CD4-positive, alpha-beta T cell (primary cell): ENCODE measurements around the gene COX4I1. TPM values are rescaled to one million over a fixed set of nuclear protein-coding genes. Genes with fewer than 3 reads are reported as not detected.

Source experiments
- ATAC-seq: fragments of 200-7000 bp; cut with Tn5 transposase; one replicate; pipeline ENCODE4 v1.10.0; 2022; ENCODE audit warnings: mild to moderate bottlenecking; ENCODE audit not compliant: poor library complexity
- CTCF ChIA-PET: fragments of 350-600 bp; sonication (Branson Sonifier 250); formaldehyde crosslinking; loops from one replicate; lab custom pipeline; 2021; ENCODE audit warnings: antibody characterized with exemption, inconsistent platforms; lab: Charles Lee
- POLR2A ChIA-PET: fragments of 350-600 bp; sonication (Branson Sonifier 250); formaldehyde crosslinking; loops from one replicate; lab custom pipeline; 2021; ENCODE audit warnings: antibody characterized with exemption, inconsistent platforms; lab: Charles Lee
- DNase-seq, 14 experiments: peaks; one replicate each; pipeline ENCODE4 v3.0.0-alpha.2; 2013 to 2020; ENCODE audit warnings: mixed read lengths in 2 of 14
- H3K27ac ChIP-seq, 2 donors: one replicate each; pipeline versions ENCODE4 v1.5.1 to v1.7.0; 2013; ENCODE audit warnings: low read length in 2 of 2, low read depth in 1 of 2, mild to moderate bottlenecking in 1 of 2
- H3K27me3 ChIP-seq, 2 experiments: 1 replicate in 1 of 2; 2 replicates in 1 of 2; pipeline versions ENCODE4 v1.6.1 to v1.7.0; 2013; ENCODE audit warnings: low read length in 2 of 2, control low read depth in 1 of 2, mild to moderate bottlenecking in 1 of 2, moderate library complexity in 1 of 2; ENCODE audit not compliant: insufficient read depth in 2 of 2, control insufficient read depth in 1 of 2
- H3K36me3 ChIP-seq: one replicate; pipeline ENCODE4 v1.6.1; 2013; ENCODE audit warnings: low read length, control low read depth; ENCODE audit not compliant: insufficient read depth
- H3K4me1 ChIP-seq: one replicate; pipeline ENCODE4 v1.6.1; 2013; ENCODE audit warnings: low read length, control low read depth; ENCODE audit not compliant: insufficient read depth
- H3K4me3 ChIP-seq: one replicate; pipeline ENCODE4 v1.5.1; 2013; ENCODE audit warnings: mild to moderate bottlenecking, low read length, moderate library complexity
- H3K9me3 ChIP-seq, 2 experiments: 1 replicate in 1 of 2; 2 replicates in 1 of 2; pipeline versions ENCODE4 v1.6.1 to v1.7.0; 2013; ENCODE audit warnings: low read length in 2 of 2, mild to moderate bottlenecking in 2 of 2, control low read depth in 1 of 2, moderate library complexity in 1 of 2; ENCODE audit not compliant: control insufficient read depth in 1 of 2, insufficient read depth in 1 of 2
- H3K27ac Mint-ChIP-seq: one replicate; pipeline ENCODE4 v1.8.0; 2020; ENCODE audit warnings: mixed read lengths
- H3K27me3 Mint-ChIP-seq: one replicate; pipeline ENCODE4 v1.8.0; 2021; ENCODE audit warnings: mixed read lengths
- H3K36me3 Mint-ChIP-seq: one replicate; pipeline ENCODE4 v1.8.0; 2021; ENCODE audit warnings: low read depth, mixed read lengths
- H3K4me1 Mint-ChIP-seq: one replicate; pipeline ENCODE4 v1.8.0; 2021; ENCODE audit warnings: low read depth, mixed read lengths
- H3K4me3 Mint-ChIP-seq: one replicate; pipeline ENCODE4 v1.8.0; 2020; ENCODE audit warnings: mild to moderate bottlenecking, mixed read lengths
- H3K9me3 Mint-ChIP-seq: one replicate; pipeline ENCODE4 v1.8.0; 2020; ENCODE audit warnings: mixed read lengths
- CTCF ChIP-seq: fragments of 200-600 bp; IDR thresholded peaks from one replicate; pipeline ENCODE4 v1.8.0; 2022; ENCODE audit warnings: antibody characterized with exemption, mild to moderate bottlenecking
- intact Hi-C, 2 experiments: fragments of 100-400 bp; cut with DNase I in 1 of 2; cut with micrococcal nuclease in 1 of 2; formaldehyde crosslinking; loops; one replicate each; pipeline versions ENCODE4 v1.15.1 to v1.9.0; 2023 to 2025; cut with DNase I, micrococcal nuclease
- total RNA-seq, 174 experiments: library from RNA in 2 of 174; stranded (reverse) in 2 of 174; gene quantifications; one replicate each; pipeline ENCODE4 v1.2.3 and lab custom pipeline; 2021 to 2026

The COX4I1 gene
- total RNA-seq, 2 experiments from 2014 or later: 749 to 750 TPM

- no peak overlapping the region for H3K27ac ChIP-seq
- ChIA-PET CTCF (no interaction called here), POLR2A (no interaction called here)
- H3K27me3 ChIP-seq: no peaks in the 10 kb centered on the region
- Mint-ChIP-seq H3K4me1 (no peaks in the 10 kb centered on the region), H3K4me3 (no peak overlapping the region), H3K27me3 (no peaks in the 10 kb centered on the region), H3K36me3 (peaks cover 4% of the 10 kb centered on the region), H3K9me3 (no peaks in the 10 kb centered on the region), H3K27ac (no peak overlapping the region)
- intact Hi-C loops: no loop called here
- peaks cover 2% of the 10 kb centered on the region for H3K36me3 ChIP-seq
- H3K4me1 ChIP-seq: no peaks in the 10 kb centered on the region
- H3K4me3 ChIP-seq: no peak overlapping the region
- DNase-seq (no peak), ATAC-seq (no peak)
- TF ChIP-seq CTCF: no peak
- H3K9me3 ChIP-seq: no peaks in the 10 kb centered on the region
These were observed 33.7 kb upstream of the COX4I1 start for GRCh38 chr16:85765767-85766166.

- no peaks in the 10 kb centered on the region for H3K9me3 ChIP-seq
- DNase-seq (no peak), ATAC-seq (no peak)
- peaks cover 4% of the 10 kb centered on the region for H3K36me3 ChIP-seq
- ChIA-PET CTCF (no interaction called here), POLR2A (no interaction called here)
- Mint-ChIP-seq H3K4me1 (no peaks in the 10 kb centered on the region), H3K27ac (no peak overlapping the region), H3K36me3 (peaks cover 8% of the 10 kb centered on the region), H3K9me3 (no peaks in the 10 kb centered on the region), H3K4me3 (no peak overlapping the region), H3K27me3 (no peaks in the 10 kb centered on the region)
- H3K4me1 ChIP-seq: no peaks in the 10 kb centered on the region
- no peak for TF ChIP-seq CTCF
- intact Hi-C loops: no loop called here
- H3K27ac ChIP-seq: no peak overlapping the region
- no peak overlapping the region for H3K4me3 ChIP-seq
- H3K27me3 ChIP-seq: no peaks in the 10 kb centered on the region
These were observed 32.0 kb upstream of the COX4I1 start for GRCh38 chr16:85767531-85767930.

- no peaks in the 10 kb centered on the region for H3K9me3 Mint-ChIP-seq
- H3K4me1 Mint-ChIP-seq: no peaks in the 10 kb centered on the region
- ATAC-seq: no peak
- Histone ChIP-seq H3K4me3 (no peak overlapping the region), H3K27me3 (no peaks in the 10 kb centered on the region), H3K4me1 (no peaks in the 10 kb centered on the region), H3K9me3 (no peaks in the 10 kb centered on the region), H3K27ac (no peak overlapping the region), H3K36me3 (peaks cover 4% of the 10 kb centered on the region)
- no peak for TF ChIP-seq CTCF
- no peak overlapping the region for H3K4me3 Mint-ChIP-seq
- no peak for DNase-seq
- intact Hi-C loops: no loop called here
- no peaks in the 10 kb centered on the region for H3K27me3 Mint-ChIP-seq
- H3K36me3 Mint-ChIP-seq: peaks cover 8% of the 10 kb centered on the region
- POLR2A ChIA-PET: no interaction called here
- CTCF ChIA-PET: no interaction called here
- H3K27ac Mint-ChIP-seq: no peak overlapping the region
These were observed 31.3 kb upstream of the COX4I1 start for GRCh38 chr16:85768199-85768598.
